HG02798 (cell line): Measurements from ENCODE around the gene KDM6A.
"Not testable (repeated sequence)": the region's sequence is repeated elsewhere in the genome, so short reads cannot be mapped to it uniquely, and the experiment has no call there.

Experiments used
- ATAC-seq: cut with Tn5 transposase; IDR thresholded peaks from one replicate; pipeline ENCODE4 v1.9.1; 2021; ENCODE audit warnings: mild to moderate bottlenecking; ENCODE audit not compliant: unreplicated experiment, poor library complexity

KDM6A gene

GRCh38 chrX:44915361-44915868, 42.4 kb downstream of the KDM6A start:
- no peak for ATAC-seq

DNA sequence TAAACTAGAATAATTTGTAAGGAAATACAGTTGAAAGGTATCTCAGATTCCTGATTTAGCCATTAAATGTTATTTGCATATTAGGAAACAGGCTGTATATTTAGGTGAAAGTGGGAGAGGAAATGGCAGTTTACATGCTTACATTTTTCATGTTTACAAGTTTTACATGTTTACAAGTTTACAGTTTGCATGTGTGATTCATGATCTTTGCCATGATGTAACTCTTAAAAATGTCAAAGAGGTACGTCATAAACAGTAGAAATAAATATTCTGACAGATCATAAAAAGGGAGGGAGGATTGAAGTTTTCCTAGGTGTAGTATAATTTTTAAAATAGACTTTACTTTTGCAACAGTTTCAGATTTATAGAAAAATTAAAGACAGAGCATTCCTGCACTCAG, 45.7 kb downstream of the KDM6A start:
- no peak for ATAC-seq

- no peak for ATAC-seq
Observed at GRCh38 chrX:44922980-44923379, 50.0 kb downstream of the KDM6A start.

DNA sequence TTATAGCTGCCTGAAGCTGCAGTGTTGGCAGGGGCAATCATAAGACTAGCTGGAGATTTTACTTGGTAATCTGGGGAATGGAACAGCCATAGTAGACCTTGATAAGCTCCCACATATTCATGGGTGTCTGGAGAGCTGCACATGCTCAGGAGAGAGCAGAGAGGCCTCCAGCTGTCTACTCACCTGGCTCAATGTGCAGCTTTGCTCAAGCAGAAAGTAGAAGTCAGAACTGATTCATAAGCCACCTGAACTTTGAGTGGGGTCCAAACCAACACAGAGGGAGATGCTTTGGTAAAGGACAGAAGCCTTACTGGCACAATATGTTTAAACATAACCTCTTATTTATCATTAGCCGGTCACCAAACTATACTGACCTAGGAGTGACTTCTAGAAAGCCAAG, 54.4 kb downstream of the KDM6A start:
- no peak for ATAC-seq

- ATAC-seq, result no peak
Observed at GRCh38 chrX:44931441-44931973, 58.5 kb downstream of the KDM6A start.

- no peak for ATAC-seq
Observed at GRCh38 chrX:44935172-44935571, 62.2 kb downstream of the KDM6A start.

- no peak for ATAC-seq
Observed at GRCh38 chrX:44935640-44936039, 62.7 kb downstream of the KDM6A start.

GRCh38 chrX:44937606-44938005, 64.6 kb downstream of the KDM6A start:
- peak; percentile 54 for ATAC-seq

GRCh38 chrX:44938111-44938510, 65.1 kb downstream of the KDM6A start:
- no peak for ATAC-seq

DNA sequence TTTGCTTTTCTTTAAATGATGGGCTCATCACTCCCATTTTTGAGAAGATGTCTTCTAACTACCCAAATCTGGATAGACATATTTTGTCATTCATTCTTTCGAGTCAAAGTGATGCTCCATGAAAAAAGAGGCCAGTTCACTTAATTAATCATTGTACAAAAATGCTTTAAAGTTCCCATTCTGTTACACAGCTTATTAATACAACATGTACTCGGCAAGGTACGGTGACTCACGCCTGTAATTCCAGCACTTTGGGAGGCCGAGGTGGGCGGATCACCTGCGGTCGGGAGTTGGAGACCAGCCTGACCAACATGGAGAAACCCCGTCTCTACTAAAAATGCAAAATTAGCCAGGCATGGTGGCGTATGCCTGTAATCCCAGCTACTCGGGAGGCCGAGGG, 67.6 kb downstream of the KDM6A start:
- not testable (repeated sequence) for ATAC-seq

- ATAC-seq, result no peak
Observed at GRCh38 chrX:44943007-44943406, 70.0 kb downstream of the KDM6A start.

GRCh38 chrX:44944894-44945293, 71.9 kb downstream of the KDM6A start:
- ATAC-seq, result no peak

GRCh38 chrX:44945736-44946135, 72.7 kb downstream of the KDM6A start:
- ATAC-seq, result no peak

DNA sequence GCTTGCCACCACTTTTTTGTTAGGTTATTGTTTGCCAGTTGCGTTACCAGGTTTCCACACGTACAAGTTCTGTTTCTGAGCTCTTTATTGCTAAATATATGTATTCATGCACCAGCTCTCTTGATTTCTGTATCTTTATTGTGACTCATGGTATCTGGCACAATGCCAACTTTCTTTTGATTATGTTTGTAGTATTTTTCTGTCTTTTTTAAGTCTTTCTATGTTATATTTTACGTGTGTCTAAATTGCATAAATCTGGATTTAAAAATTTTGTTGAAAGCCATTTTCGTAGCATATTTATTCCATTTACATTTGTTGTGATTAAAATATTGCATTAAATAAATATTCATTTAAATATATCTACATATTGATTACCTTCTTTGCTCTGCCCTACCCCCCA, 73.8 kb downstream of the KDM6A start:
- no peak for ATAC-seq

GRCh38 chrX:44947995-44948394, 75.0 kb downstream of the KDM6A start:
- no peak for ATAC-seq

DNA sequence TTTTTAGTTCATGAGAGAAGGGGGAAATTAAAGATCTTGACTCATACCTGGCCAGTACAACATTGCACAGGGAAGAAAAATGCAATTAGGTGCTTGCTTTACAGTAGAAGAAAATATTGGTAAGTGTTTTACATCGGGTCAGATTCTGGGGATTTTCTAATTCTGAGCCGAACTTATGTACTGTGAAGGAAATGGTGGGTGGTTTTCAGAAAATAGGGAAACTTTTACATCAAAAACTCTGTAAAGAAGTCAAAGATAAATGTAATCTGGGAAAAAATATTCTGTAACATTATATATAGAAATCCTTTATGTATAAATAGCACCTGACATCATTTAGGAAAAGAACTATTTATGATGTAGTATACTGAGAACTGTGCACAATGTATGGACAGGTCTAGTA, 75.4 kb downstream of the KDM6A start:
- no peak for ATAC-seq

DNA sequence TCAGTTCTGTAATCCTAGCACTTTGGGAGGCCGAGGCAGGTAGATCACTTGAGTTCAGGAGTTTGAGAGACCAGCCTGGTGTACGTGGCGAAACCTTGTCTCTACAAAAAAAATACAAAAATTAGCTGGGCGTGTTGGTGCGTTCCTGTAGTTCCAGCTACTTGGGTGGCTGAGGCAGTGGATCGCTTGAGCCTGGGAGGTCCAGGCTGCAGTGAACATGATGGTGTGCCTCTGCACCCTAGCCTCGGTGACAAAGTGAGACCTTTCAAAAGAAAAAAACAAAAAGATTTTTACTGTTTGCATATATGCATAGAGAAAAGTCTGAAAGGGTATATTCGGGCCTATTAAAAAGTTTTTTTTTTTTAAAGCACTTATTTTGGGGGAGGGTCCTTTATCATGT, 76.1 kb downstream of the KDM6A start:
- ATAC-seq, result no peak

DNA sequence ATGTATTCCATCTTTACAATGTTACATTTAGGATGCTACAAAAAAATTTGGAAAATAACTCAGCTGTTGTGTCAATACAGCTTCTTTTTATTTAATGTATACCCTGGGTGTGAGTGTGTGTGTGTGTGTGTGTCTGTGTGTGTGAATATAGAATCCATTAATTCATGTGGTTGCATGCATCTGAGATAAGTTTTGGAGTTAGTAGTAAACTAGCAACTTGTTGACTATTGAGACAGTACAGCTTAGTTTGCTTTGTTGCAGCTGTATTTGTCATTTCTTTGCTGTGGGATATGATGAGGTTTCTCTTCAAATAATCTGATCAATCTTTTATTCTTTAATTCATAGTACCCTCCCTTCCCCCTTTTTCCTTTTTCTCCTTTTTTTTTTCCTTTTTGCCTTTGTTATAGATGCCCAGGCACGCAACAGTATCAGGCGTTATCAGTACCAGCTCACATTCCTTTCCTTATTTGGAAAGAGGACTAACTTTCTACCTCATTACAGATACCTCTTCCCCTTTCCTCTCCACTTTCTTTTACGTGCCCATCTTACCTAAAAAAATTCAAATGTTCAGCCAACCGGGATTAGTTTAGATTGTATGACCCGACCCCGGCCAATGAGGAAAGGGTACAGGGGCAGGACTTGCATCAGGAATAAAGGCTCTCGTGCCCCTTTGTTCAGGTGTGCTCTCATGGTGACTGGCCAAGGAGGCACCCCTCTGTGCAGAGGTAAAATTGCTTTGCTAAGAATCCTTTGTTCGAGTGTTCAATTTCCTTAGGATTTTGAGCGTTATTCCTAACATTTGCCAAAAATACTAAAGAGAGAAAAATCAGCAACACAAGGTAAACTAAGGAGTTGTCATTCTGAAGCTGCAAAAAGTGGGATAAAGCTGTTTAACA, 77.7 kb downstream of the KDM6A start:
- not testable (repeated sequence) for ATAC-seq

- ATAC-seq, result no peak
Observed at GRCh38 chrX:44951572-44952067, 78.6 kb downstream of the KDM6A start.

GRCh38 chrX:44952329-44953027, 79.5 kb downstream of the KDM6A start:
- ATAC-seq, result no peak
